K562 (cell line): Measurements from ENCODE around the gene GALT. TPM values are rescaled to one million over a fixed set of nuclear protein-coding genes. Genes with fewer than 3 reads are reported as not detected.

ENCODE experiments used
- ARID4B ChIP-seq: sonication (generic); formaldehyde crosslinking; IDR thresholded peaks from 2 replicates; pipeline ENCODE4 v1.8.0; 2022; ENCODE audit warnings: mild to moderate bottlenecking, missing genetic modification reagents
- MYC ChIP-seq, 2 experiments: fragments of 250-450 bp in 1 of 2; sonication (Bioruptor Pico) in 1 of 2; IDR thresholded peaks; 2 replicates each; pipeline versions ENCODE4 v1.5.1 to v1.6.1; 2012 to 2021; ENCODE audit warnings: low read depth in 2 of 2, borderline replicate concordance in 1 of 2, improper control_type of control experiment in 1 of 2, low read length in 1 of 2, mild to moderate bottlenecking in 1 of 2, moderate library complexity in 1 of 2
- POLR2A ChIP-seq: fragments of 450-650 bp; conservative IDR thresholded peaks from 2 replicates; pipeline ENCODE4 v1.6.1; 2016
- POLR2G ChIP-seq: fragments of 200-400 bp; formaldehyde crosslinking; IDR thresholded peaks from 2 replicates; pipeline ENCODE4 v1.6.1; 2017; ENCODE audit warnings: low read depth, mild to moderate bottlenecking, antibody characterized with exemption, low read length, moderate library complexity
- RFX1 ChIP-seq: fragments of 450-650 bp; IDR thresholded peaks from 2 replicates; pipeline ENCODE4 v1.6.1; 2016; ENCODE audit warnings: mild to moderate bottlenecking, moderate library complexity
- SP2 ChIP-seq: IDR thresholded peaks from 2 replicates; pipeline ENCODE4 v1.6.1; 2011; ENCODE audit warnings: mild to moderate bottlenecking, low read depth, low read length, moderate library complexity; ENCODE audit not compliant: poor library complexity, severe bottlenecking; ENCODE audit errors: extremely low read depth
- TBL1XR1 ChIP-seq, 2 experiments: IDR thresholded peaks; 2 replicates each; pipeline ENCODE4 v1.6.1; 2012; ENCODE audit warnings: improper control_type of control experiment in 2 of 2, low read length in 2 of 2, mild to moderate bottlenecking in 1 of 2
- TEAD1 ChIP-seq, 2 experiments: fragments of 450-650 bp in 1 of 2; sonication (generic) in 1 of 2; formaldehyde crosslinking; IDR thresholded peaks; 2 replicates each; pipeline versions ENCODE4 v1.4.0 to v1.8.0; 2020 to 2022; ENCODE audit warnings: mild to moderate bottlenecking in 2 of 2, missing genetic modification reagents in 1 of 2
- YY1 ChIP-seq, 3 experiments: IDR thresholded peaks; 2 replicates each; pipeline ENCODE4 v1.6.1; 2011; ENCODE audit warnings: low read length in 2 of 3, mild to moderate bottlenecking in 2 of 3, moderate library complexity in 2 of 3, borderline replicate concordance in 1 of 3, control low read depth in 1 of 3, low read depth in 1 of 3; ENCODE audit not compliant: insufficient read depth in 3 of 3, insufficient replicate concordance in 2 of 3, control insufficient read depth in 1 of 3, insufficient read length in 1 of 3; ENCODE audit errors: extremely low read depth in 1 of 3
- ZNF253 ChIP-seq: fragments of 250-450 bp; sonication (Bioruptor Pico); conservative IDR thresholded peaks from 2 replicates; pipeline ENCODE4 v1.6.1; 2021; ENCODE audit warnings: mild to moderate bottlenecking
- polyA plus RNA-seq, 8 experiments: library from polyadenylated mRNA; depleted of rRNA in 4 of 8; stranded (reverse) in 5 of 8; unstranded in 3 of 8; fragments of >200 nt; fragmentation: Nextera tagmentation in 2 of 8; fragmentation: Illumina TruSeq in 1 of 8; extraction: Ambion mirVana in 2 of 8; extraction: Trizol in 1 of 8; gene quantifications; 2 replicates each; pipeline versions ENCODE4 v1.2.1 to v1.2.3, GENCODE V29; 2011 to 2014; ENCODE audit warnings: inconsistent platforms in 1 of 8, missing spikeins in 1 of 8
- total RNA-seq, 7 experiments: library from RNA; depleted of rRNA in 6 of 7; stranded (reverse); fragments of >200 nt in 6 of 7; fragmentation: Illumina TruSeq in 2 of 7; extraction: Trizol in 2 of 7; gene quantifications; 2 replicates each; pipeline versions ENCODE4 v1.2.1 to v1.2.3, GENCODE V29; 2011 to 2021; ENCODE audit warnings: low replicate concordance in 1 of 7

GALT gene
- total and polyA plus RNA-seq, 9 of the 15 experiments (the other 6 are each of a cell fraction or from before 2014, with no cell fraction given): 7.3 to 29.2 (median 15.6) TPM

GRCh38 chr9:34620061-34620994 is 26.1 kb upstream of the GALT start, which contains the start of gene DCTN3 (continued):
- TF ChIP-seq ARID4B (CRISPR knock-in tag): peak; percentile 59
- TF ChIP-seq YY1 (IDR thresholded peaks at IDR 0.05; ENCODE audit: borderline replicate concordance in 1 of 3, control insufficient read depth in 1 of 3, extremely low read depth in 1 of 3, insufficient read depth in 3 of 3, insufficient read length in 1 of 3, insufficient replicate concordance in 2 of 3, low read depth in 1 of 3, low read length in 2 of 3): peak in 2 of 3 experiments; percentile 67 to 79
- TF ChIP-seq ZNF253 (CRISPR knock-in tag): no peak
- TF ChIP-seq TBL1XR1 (IDR thresholded peaks at IDR 0.05; ENCODE audit: low read length in 2 of 2): no peak
- 0 out of 4 replicates have a peak, but pooled peaks of 1 of the 2 experiments have one; percentile 45 for TF ChIP-seq TEAD1 (CRISPR knock-in tag; IDR thresholded peaks at IDR 0.05)
- TF ChIP-seq POLR2G: peak; percentile 85
- TF ChIP-seq MYC (IDR thresholded peaks at IDR 0.05; ENCODE audit: low read depth, low read length): no peak
- TF ChIP-seq MYC (CRISPR knock-in tag; IDR thresholded peaks at IDR 0.05; ENCODE audit: borderline replicate concordance, low read depth): no peak
- TF ChIP-seq POLR2A: peak; percentile 71
- TF ChIP-seq SP2: peak; percentile 39
- peak; percentile 93 for TF ChIP-seq RFX1
